ENCODE data around the gene PMEL.
"Not testable (repeated sequence)": the region's sequence is repeated elsewhere in the genome, so short reads cannot be mapped to it uniquely, and the experiment has no call there.

The PMEL gene

GRCh38 chr12:55926738-55927587 lies 38.9 kb downstream of the PMEL start:
- Histone ChIP-seq H3F3A (ENCODE audit: insufficient read depth, low read length) (peaks cover 6% of the 10 kb centered on the region), H2AFZ (ENCODE audit: low read length) (no peak overlapping the region), H4K20me1 (ENCODE audit: insufficient read depth, low read length) (no peaks in the 10 kb centered on the region), H3K27me3 (ENCODE audit: insufficient read depth, low read length) (no peaks in the 10 kb centered on the region), H3K27ac (ENCODE audit: low read depth, low read length, poor library complexity, severe bottlenecking) (peak overlapping the region; percentile 100), H3K9ac (ENCODE audit: low read length) (peak overlapping the region; percentile 91), H3K36me3 (ENCODE audit: insufficient read depth, low read length) (peaks cover 42% of the 10 kb centered on the region), H3K4me1 (ENCODE audit: insufficient read depth, low read length, severe bottlenecking) (peaks cover 61% of the 10 kb centered on the region), H3K4me3 (ENCODE audit: low read depth, low read length, poor library complexity, severe bottlenecking) (peak overlapping the region; percentile 76), H3K4me2 (ENCODE audit: low read length) (peak overlapping the region; percentile 87), H3K9me2 (ENCODE audit: low read depth, low read length) (no peaks in the 10 kb centered on the region), H3K79me2 (ENCODE audit: insufficient read depth, low read length) (peaks cover 55% of the 10 kb centered on the region), H3K9me3 (ENCODE audit: low read length) (no peaks in the 10 kb centered on the region)
- TF ChIP-seq EZH2 (IDR thresholded peaks at IDR 0.05; ENCODE audit: borderline replicate concordance, low read length) (no peak), CTCF (IDR thresholded peaks at IDR 0.05; ENCODE audit: low read length) (peak; percentile 94)

GRCh38 chr12:55925870-55926737 lies 39.7 kb downstream of the PMEL start:
- H3K36me3 ChIP-seq (ENCODE audit: insufficient read depth, low read length) = peaks cover 50% of the 10 kb centered on the region
- peak overlapping the region; percentile 87 for H3K4me2 ChIP-seq (ENCODE audit: low read length)
- peak overlapping the region; percentile 91 for H3K9ac ChIP-seq (ENCODE audit: low read length)
- peaks cover 6% of the 10 kb centered on the region for H3F3A ChIP-seq (ENCODE audit: insufficient read depth, low read length)
- H4K20me1 ChIP-seq (ENCODE audit: insufficient read depth, low read length) = no peaks in the 10 kb centered on the region
- H3K27ac ChIP-seq (ENCODE audit: low read depth, low read length, poor library complexity, severe bottlenecking) = peak overlapping the region; percentile 100
- peak overlapping the region; percentile 76 for H3K4me3 ChIP-seq (ENCODE audit: low read depth, low read length, poor library complexity, severe bottlenecking)
- H2AFZ ChIP-seq (ENCODE audit: low read length) = no peak overlapping the region
- no peaks in the 10 kb centered on the region for H3K9me3 ChIP-seq (ENCODE audit: low read length)
- H3K27me3 ChIP-seq (ENCODE audit: insufficient read depth, low read length) = no peaks in the 10 kb centered on the region
- TF ChIP-seq CTCF (IDR thresholded peaks at IDR 0.05; ENCODE audit: low read length) = no peak
- no peak for TF ChIP-seq EZH2 (IDR thresholded peaks at IDR 0.05; ENCODE audit: borderline replicate concordance, low read length)
- no peaks in the 10 kb centered on the region for H3K9me2 ChIP-seq (ENCODE audit: low read depth, low read length)
- peaks cover 59% of the 10 kb centered on the region for H3K79me2 ChIP-seq (ENCODE audit: insufficient read depth, low read length)
- H3K4me1 ChIP-seq (ENCODE audit: insufficient read depth, low read length, severe bottlenecking) = peaks cover 65% of the 10 kb centered on the region

- no peak for TF ChIP-seq EZH2 (IDR thresholded peaks at IDR 0.05; ENCODE audit: borderline replicate concordance, low read length)
- TF ChIP-seq CTCF (IDR thresholded peaks at IDR 0.05; ENCODE audit: low read length) = no peak
- Histone ChIP-seq H3K9me2 (ENCODE audit: low read depth, low read length) (no peaks in the 10 kb centered on the region), H3F3A (ENCODE audit: insufficient read depth, low read length) (peaks cover 6% of the 10 kb centered on the region), H3K27me3 (ENCODE audit: insufficient read depth, low read length) (no peaks in the 10 kb centered on the region), H2AFZ (ENCODE audit: low read length) (no peak overlapping the region), H3K9ac (ENCODE audit: low read length) (peak overlapping the region; percentile 91), H3K4me1 (ENCODE audit: insufficient read depth, low read length, severe bottlenecking) (peaks cover 58% of the 10 kb centered on the region), H4K20me1 (ENCODE audit: insufficient read depth, low read length) (no peaks in the 10 kb centered on the region), H3K27ac (ENCODE audit: low read depth, low read length, poor library complexity, severe bottlenecking) (peak overlapping the region; percentile 100), H3K4me2 (ENCODE audit: low read length) (peak overlapping the region; percentile 87), H3K36me3 (ENCODE audit: insufficient read depth, low read length) (peaks cover 58% of the 10 kb centered on the region), H3K79me2 (ENCODE audit: insufficient read depth, low read length) (peaks cover 66% of the 10 kb centered on the region), H3K9me3 (ENCODE audit: low read length) (no peaks in the 10 kb centered on the region), H3K4me3 (ENCODE audit: low read depth, low read length, poor library complexity, severe bottlenecking) (peak overlapping the region; percentile 76)
These were observed 40.5 kb downstream of the PMEL start for GRCh38 chr12:55925371-55925770.

GRCh38 chr12:55923648-55924047 lies 42.2 kb downstream of the PMEL start:
- not testable (repeated sequence) for H3F3A ChIP-seq (ENCODE audit: insufficient read depth, low read length); H3K9me2 ChIP-seq (ENCODE audit: low read depth, low read length); H3K4me3 ChIP-seq (ENCODE audit: low read depth, low read length, poor library complexity, severe bottlenecking); H3K9ac ChIP-seq (ENCODE audit: low read length); H2AFZ ChIP-seq (ENCODE audit: low read length); H3K27me3 ChIP-seq (ENCODE audit: insufficient read depth, low read length); H3K9me3 ChIP-seq (ENCODE audit: low read length); H4K20me1 ChIP-seq (ENCODE audit: insufficient read depth, low read length); H3K4me2 ChIP-seq (ENCODE audit: low read length); H3K27ac ChIP-seq (ENCODE audit: low read depth, low read length, poor library complexity, severe bottlenecking)
- H3K79me2 ChIP-seq (ENCODE audit: insufficient read depth, low read length) = peaks cover 83% of the 10 kb centered on the region
- H3K36me3 ChIP-seq (ENCODE audit: insufficient read depth, low read length) = peaks cover 75% of the 10 kb centered on the region
- H3K4me1 ChIP-seq (ENCODE audit: insufficient read depth, low read length, severe bottlenecking) = peaks cover 40% of the 10 kb centered on the region

Measured in OCI-LY1 (cell line).